Activated CD4-positive, alpha-beta T cell treated with anti-CD3 and anti-CD28 coated beads, Interleukin-2, amount 50 U/mL, for 1 hour (primary cell): ENCODE measurements around the gene ITGBL1.

Source experiments
- DNase-seq: peaks from one replicate; pipeline ENCODE4 v3.0.0-alpha.2; 2020

Gene ITGBL1

GRCh38 chr13:101452519-101453485 lies at the start of gene ITGBL1:
Gene ITGBL1 (plus strand): TSS chr13:101452675. CDS start chr13:101452834, 159 bp downstream.
- DNase-seq: no peak

- no peak for DNase-seq
Measured at GRCh38 chr13:101406791-101407190, 45.7 kb upstream of the ITGBL1 start.

GRCh38 chr13:101408154-101408553 lies 44.3 kb upstream of the ITGBL1 start:
- no peak for DNase-seq

GRCh38 chr13:101408992-101409656 lies 43.4 kb upstream of the ITGBL1 start:
- DNase-seq: no peak

GRCh38 chr13:101412076-101412475 lies 40.4 kb upstream of the ITGBL1 start:
- DNase-seq: no peak

- DNase-seq: no peak
Measured at GRCh38 chr13:101415358-101416174, 36.9 kb upstream of the ITGBL1 start.

GRCh38 chr13:101416181-101417042 lies 36.1 kb upstream of the ITGBL1 start, which contains the start of gene NALCN:
Gene NALCN (minus strand): TSS chr13:101416508. CDS start chr13:101399126, 17,382 bp downstream.
- no peak for DNase-seq

GRCh38 chr13:101417043-101417406 lies 35.5 kb upstream of the ITGBL1 start:
- no peak for DNase-seq

GRCh38 chr13:101417501-101417900 lies 35.0 kb upstream of the ITGBL1 start:
- DNase-seq: no peak

GRCh38 chr13:101423872-101424271 lies 28.6 kb upstream of the ITGBL1 start:
- DNase-seq: no peak

- DNase-seq: no peak
Measured at GRCh38 chr13:101424381-101425155, 27.9 kb upstream of the ITGBL1 start.

- no peak for DNase-seq
Measured at GRCh38 chr13:101425156-101425471, 27.4 kb upstream of the ITGBL1 start.

GRCh38 chr13:101425623-101426022 lies 26.9 kb upstream of the ITGBL1 start:
- DNase-seq: no peak

- DNase-seq: no peak
Measured at GRCh38 chr13:101429733-101430132, 22.7 kb upstream of the ITGBL1 start.

GRCh38 chr13:101433895-101434294 lies 18.6 kb upstream of the ITGBL1 start:
- no peak for DNase-seq

GRCh38 chr13:101434486-101434885 lies 18.0 kb upstream of the ITGBL1 start:
- no peak for DNase-seq

- no peak for DNase-seq
Measured at GRCh38 chr13:101447852-101448251, 4.6 kb upstream of the ITGBL1 start.

GRCh38 chr13:101449790-101450748 lies 2.4 kb upstream of the ITGBL1 start:
- DNase-seq: no peak

- DNase-seq: no peak
Measured at GRCh38 chr13:101450749-101451130, 1.7 kb upstream of the ITGBL1 start.

- no peak for DNase-seq
Measured at GRCh38 chr13:101451641-101452040, 834 bp upstream of the ITGBL1 start.
